Breast epithelium (tissue), 3 donors: ENCODE measurements around the gene SMIM10L2A.

Experiments used
- POLR2AphosphoS5 ChIP-seq, 3 donors: sonication (generic); formaldehyde crosslinking; IDR thresholded peaks; one replicate each; pipeline ENCODE4 v1.6.1; 2017; ENCODE audit warnings: antibody characterized with exemption in 3 of 3
- TF ChIP-seq, protein P1 (sequence below), 3 donors: fragments of 450-650 bp; IDR thresholded peaks; one replicate each; pipeline ENCODE4 v1.5.1; 2016 to 2017; ENCODE audit warnings: antibody characterized with exemption in 3 of 3, mild to moderate bottlenecking in 3 of 3, moderate library complexity in 3 of 3

DNA sequence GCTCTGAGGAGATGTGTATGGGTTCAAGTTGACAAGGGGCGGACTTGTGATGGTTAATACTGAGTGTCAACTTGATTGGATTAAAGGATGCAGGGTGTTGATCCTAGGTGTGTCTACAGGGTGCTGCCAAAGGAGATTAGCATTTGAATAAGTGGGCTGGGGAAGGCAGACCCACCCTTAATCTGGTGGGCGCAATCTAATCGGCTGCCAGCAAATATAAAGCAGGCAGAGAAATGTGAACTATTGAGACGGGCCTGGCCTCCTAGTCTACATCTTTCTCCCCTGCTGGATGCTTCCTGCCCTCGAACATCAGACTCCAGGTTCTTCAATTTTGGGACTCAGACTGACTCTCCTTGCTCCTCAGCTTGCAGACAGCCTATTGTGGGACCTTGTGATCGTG lies 26.7 kb upstream of the SMIM10L2A start:
- TF ChIP-seq, protein P1, sequence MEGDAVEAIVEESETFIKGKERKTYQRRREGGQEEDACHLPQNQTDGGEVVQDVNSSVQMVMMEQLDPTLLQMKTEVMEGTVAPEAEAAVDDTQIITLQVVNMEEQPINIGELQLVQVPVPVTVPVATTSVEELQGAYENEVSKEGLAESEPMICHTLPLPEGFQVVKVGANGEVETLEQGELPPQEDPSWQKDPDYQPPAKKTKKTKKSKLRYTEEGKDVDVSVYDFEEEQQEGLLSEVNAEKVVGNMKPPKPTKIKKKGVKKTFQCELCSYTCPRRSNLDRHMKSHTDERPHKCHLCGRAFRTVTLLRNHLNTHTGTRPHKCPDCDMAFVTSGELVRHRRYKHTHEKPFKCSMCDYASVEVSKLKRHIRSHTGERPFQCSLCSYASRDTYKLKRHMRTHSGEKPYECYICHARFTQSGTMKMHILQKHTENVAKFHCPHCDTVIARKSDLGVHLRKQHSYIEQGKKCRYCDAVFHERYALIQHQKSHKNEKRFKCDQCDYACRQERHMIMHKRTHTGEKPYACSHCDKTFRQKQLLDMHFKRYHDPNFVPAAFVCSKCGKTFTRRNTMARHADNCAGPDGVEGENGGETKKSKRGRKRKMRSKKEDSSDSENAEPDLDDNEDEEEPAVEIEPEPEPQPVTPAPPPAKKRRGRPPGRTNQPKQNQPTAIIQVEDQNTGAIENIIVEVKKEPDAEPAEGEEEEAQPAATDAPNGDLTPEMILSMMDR (IDR thresholded peaks at IDR 0.05): no peak
- no peak for TF ChIP-seq POLR2AphosphoS5 (IDR thresholded peaks at IDR 0.05)
